Gastrocnemius medialis (tissue), 4 donors: ENCODE measurements around the gene CAMK2D. TPM values are rescaled to one million over a fixed set of nuclear protein-coding genes. Genes with fewer than 3 reads are reported as not detected.

Source experiments
- ATAC-seq, 2 donors: fragments of 150-250 bp; one replicate each; pipeline ENCODE4 v1.9.1; 2016
- DNase-seq, 2 donors: peaks; one replicate each; pipeline ENCODE4 v3.0.0-alpha.2; 2019
- H3K27ac ChIP-seq, 4 donors: fragments of 200-600 bp; sonication (generic); 1 replicate in 1 of 4; 2 replicates in 3 of 4; pipeline ENCODE4 v1.5.1; 2016 to 2018; ENCODE audit warnings: mild to moderate bottlenecking in 2 of 4, moderate library complexity in 1 of 4
- H3K27me3 ChIP-seq, 3 donors: fragments of 200-600 bp; sonication (generic) in 2 of 3; 1 replicate in 1 of 3; 2 replicates in 2 of 3; pipeline versions ENCODE4 v1.5.1 to v1.6.0; 2016 to 2019; ENCODE audit warnings: mild to moderate bottlenecking in 1 of 3, moderate library complexity in 1 of 3
- H3K36me3 ChIP-seq, 2 donors: fragments of 200-600 bp; sonication (generic) in 1 of 2; one replicate each; pipeline ENCODE4 v1.5.1; 2017 to 2018
- H3K4me1 ChIP-seq, 2 donors: fragments of 200-600 bp; sonication (generic) in 1 of 2; one replicate each; pipeline ENCODE4 v1.5.1; 2016 to 2017; ENCODE audit warnings: mild to moderate bottlenecking in 2 of 2
- H3K4me3 ChIP-seq, 4 donors: fragments of 200-600 bp; sonication (generic) in 3 of 4; 1 replicate in 1 of 4; 2 replicates in 3 of 4; pipeline ENCODE4 v1.5.1; 2016 to 2019; ENCODE audit warnings: mild to moderate bottlenecking in 2 of 4
- H3K9me3 ChIP-seq, 3 donors: fragments of 200-600 bp; sonication (generic) in 2 of 3; 1 replicate in 1 of 3; 2 replicates in 2 of 3; pipeline ENCODE4 v1.5.1; 2016 to 2019
- POLR2A ChIP-seq, 2 donors: fragments of 450-650 bp; IDR thresholded peaks; one replicate each; pipeline ENCODE4 v1.6.1; 2017; ENCODE audit warnings: antibody characterized with exemption in 2 of 2, mild to moderate bottlenecking in 2 of 2, moderate library complexity in 2 of 2
- in situ Hi-C, 4 donors: fragments of 200-750 bp; cut with MboI; loops; one replicate each; pipeline versions ENCODE4 v1.15.0 to v1.8.0; 2017; ENCODE audit warnings: low sequenced_read_pairs in 4 of 4
- intact Hi-C: fragments of 100-400 bp; cut with DNase I; formaldehyde crosslinking; loops from one replicate; pipeline ENCODE4 v1.15.1; 2023; ENCODE audit warnings: low total_unique reads
- total RNA-seq, 4 donors: library from RNA; depleted of rRNA; stranded (reverse); fragments of >200 nt; gene quantifications; one replicate each; pipeline versions ENCODE4 v1.1.0 to v1.2.3, GENCODE V29; 2016
- TF ChIP-seq, protein P1 (sequence below), 5 experiments: fragments of 450-650 bp in 3 of 5; fragments of 200-600 bp in 2 of 5; sonication (generic) in 2 of 5; IDR thresholded peaks in 4 of 5; conservative IDR thresholded peaks in 1 of 5; 1 replicate in 4 of 5; 2 replicates in 1 of 5; pipeline ENCODE4 v1.5.1; 2016 to 2019; ENCODE audit warnings: antibody characterized with exemption in 5 of 5, mild to moderate bottlenecking in 3 of 5, moderate library complexity in 3 of 5

Gene CAMK2D
- total RNA-seq, 4 donors from 2014 or later, result 73.2 to 149 (median 119) TPM

DNA sequence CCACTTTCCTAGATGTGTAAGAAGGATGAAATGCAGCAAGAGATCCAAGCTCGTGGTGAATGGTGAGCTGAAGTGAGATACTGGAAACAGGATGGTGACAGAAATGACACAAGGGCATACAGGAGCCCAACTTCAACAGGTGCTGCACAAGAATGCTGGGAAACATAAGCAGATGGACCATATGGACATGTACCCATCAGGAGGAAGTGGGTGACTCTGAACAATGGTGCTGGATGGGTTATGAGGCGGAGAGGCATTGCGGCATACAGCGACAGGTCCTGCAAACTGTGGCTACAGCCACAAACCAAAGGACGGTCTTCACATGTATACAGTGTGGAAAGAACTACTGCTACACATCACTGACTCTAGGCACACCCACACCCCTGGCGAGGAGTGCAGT is 265.7 kb downstream of the CAMK2D start:
- in situ Hi-C loops (no loop called here), intact Hi-C loops (no loop called here)
- no peaks in the 10 kb centered on the region for H3K9me3 ChIP-seq
- H3K27ac ChIP-seq, result no peak overlapping the region
- TF ChIP-seq, protein P1, sequence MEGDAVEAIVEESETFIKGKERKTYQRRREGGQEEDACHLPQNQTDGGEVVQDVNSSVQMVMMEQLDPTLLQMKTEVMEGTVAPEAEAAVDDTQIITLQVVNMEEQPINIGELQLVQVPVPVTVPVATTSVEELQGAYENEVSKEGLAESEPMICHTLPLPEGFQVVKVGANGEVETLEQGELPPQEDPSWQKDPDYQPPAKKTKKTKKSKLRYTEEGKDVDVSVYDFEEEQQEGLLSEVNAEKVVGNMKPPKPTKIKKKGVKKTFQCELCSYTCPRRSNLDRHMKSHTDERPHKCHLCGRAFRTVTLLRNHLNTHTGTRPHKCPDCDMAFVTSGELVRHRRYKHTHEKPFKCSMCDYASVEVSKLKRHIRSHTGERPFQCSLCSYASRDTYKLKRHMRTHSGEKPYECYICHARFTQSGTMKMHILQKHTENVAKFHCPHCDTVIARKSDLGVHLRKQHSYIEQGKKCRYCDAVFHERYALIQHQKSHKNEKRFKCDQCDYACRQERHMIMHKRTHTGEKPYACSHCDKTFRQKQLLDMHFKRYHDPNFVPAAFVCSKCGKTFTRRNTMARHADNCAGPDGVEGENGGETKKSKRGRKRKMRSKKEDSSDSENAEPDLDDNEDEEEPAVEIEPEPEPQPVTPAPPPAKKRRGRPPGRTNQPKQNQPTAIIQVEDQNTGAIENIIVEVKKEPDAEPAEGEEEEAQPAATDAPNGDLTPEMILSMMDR (IDR thresholded peaks at IDR 0.05 in 4 of 5, conservative IDR thresholded peaks at IDR 0.05 in 1 of 5), result no peak
- TF ChIP-seq POLR2A (IDR thresholded peaks at IDR 0.05), result no peak
- no peak for DNase-seq
- ATAC-seq, result no peak
- peaks cover 0 to 40% of the 10 kb centered on the region in 2 donors for H3K36me3 ChIP-seq
- peaks cover 3 to 12% of the 10 kb centered on the region in 2 donors for H3K4me1 ChIP-seq
- H3K4me3 ChIP-seq, result no peak overlapping the region
- no peaks in the 10 kb centered on the region for H3K27me3 ChIP-seq

DNA sequence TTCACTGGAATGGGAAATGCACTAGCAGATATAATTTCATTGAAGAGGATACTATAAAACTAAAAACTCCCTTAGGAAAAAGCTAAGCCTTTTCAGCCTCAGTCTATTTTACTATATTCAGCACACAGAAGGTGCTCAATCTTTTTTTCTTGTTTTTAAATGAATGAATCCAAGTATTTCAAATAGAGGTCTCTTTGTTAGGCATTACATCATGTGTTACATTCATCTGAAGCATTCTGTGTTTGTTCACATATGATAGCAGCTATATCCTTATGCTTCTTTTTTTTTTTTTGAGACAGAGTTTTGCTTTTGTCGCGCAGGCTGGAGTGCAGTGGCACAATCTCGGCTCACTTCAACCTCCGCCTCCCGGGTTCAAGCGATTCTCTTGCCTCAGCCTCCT is 278.4 kb downstream of the CAMK2D start:
- TF ChIP-seq POLR2A (IDR thresholded peaks at IDR 0.05), result no peak
- TF ChIP-seq, protein P1 (IDR thresholded peaks at IDR 0.05 in 4 of 5, conservative IDR thresholded peaks at IDR 0.05 in 1 of 5), result no peak
- H3K4me3 ChIP-seq, result no peak overlapping the region
- H3K36me3 ChIP-seq, result no peaks in the 10 kb centered on the region
- in situ Hi-C loops (no loop called here), intact Hi-C loops (no loop called here)
- DNase-seq, result no peak
- H3K4me1 ChIP-seq, result peaks cover 17 to 37% of the 10 kb centered on the region in 2 donors
- H3K27ac ChIP-seq, result peak overlapping the region; percentile 86 to 89 (median 88)
- H3K27me3 ChIP-seq, result no peaks in the 10 kb centered on the region
- no peaks in the 10 kb centered on the region for H3K9me3 ChIP-seq
- ATAC-seq, result no peak

DNA sequence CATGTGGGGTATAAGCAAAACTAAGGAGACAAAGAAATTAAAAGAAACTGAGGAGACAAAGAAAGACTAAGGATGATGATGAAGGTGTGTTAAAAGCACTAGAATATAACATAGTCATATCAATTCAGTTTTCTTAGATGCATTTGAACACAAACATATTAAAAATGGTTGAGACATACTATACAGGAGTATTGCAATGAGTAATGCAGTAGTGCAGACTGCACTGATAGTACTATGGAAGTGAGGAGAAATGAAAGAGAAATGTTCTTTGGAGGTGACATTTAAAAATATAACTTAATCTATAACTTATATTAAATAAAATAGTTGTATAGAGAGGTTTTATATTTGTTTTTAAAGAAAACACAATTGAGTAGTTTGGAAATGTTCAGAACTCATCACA is 279.2 kb downstream of the CAMK2D start:
- ATAC-seq, result peak; percentile 47 to 63
- in situ Hi-C loops (no loop called here), intact Hi-C loops (no loop called here)
- Histone ChIP-seq H3K4me1 (peaks cover 17 to 32% of the 10 kb centered on the region in 2 donors), H3K4me3 (no peak overlapping the region), H3K9me3 (no peaks in the 10 kb centered on the region), H3K36me3 (peaks cover 0 to 6% of the 10 kb centered on the region in 2 donors), H3K27ac (peak overlapping the region; percentile 86 to 89 (median 88)), H3K27me3 (no peaks in the 10 kb centered on the region)
- TF ChIP-seq, protein P1 (IDR thresholded peaks at IDR 0.05 in 4 of 5, conservative IDR thresholded peaks at IDR 0.05 in 1 of 5), result no peak
- no peak for TF ChIP-seq POLR2A (IDR thresholded peaks at IDR 0.05)
- no peak for DNase-seq

DNA sequence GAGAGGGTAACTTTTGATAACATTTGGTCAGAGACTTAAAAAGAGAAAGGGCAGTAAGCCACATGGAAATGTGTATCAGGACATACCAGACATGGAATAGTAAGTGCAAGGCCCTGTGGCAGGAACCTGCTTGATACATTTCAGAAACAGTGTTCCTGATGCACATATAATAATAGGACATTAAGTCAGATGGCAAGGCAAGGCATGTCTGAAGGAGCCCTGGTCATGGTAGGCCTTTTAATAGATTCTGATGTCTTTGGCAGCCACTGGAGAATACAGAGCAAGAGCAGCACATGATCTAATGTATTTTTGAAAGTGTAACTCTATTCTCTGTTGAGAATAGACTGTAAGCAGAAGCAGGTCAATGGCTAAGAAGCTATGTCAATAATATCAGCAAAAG is 279.7 kb downstream of the CAMK2D start:
- in situ Hi-C loops, result no loop called here
- intact Hi-C loops, result no loop called here
- peak overlapping the region; percentile 86 to 89 (median 88) for H3K27ac ChIP-seq

More for the DNA sequence above, 279.7 kb downstream of the CAMK2D start:
- H3K27me3 ChIP-seq, result no peaks in the 10 kb centered on the region
- H3K4me3 ChIP-seq, result no peak overlapping the region
- DNase-seq, result peak; percentile 74 to 82
- ATAC-seq, result peak; percentile 99
- H3K36me3 ChIP-seq, result peaks cover 0 to 11% of the 10 kb centered on the region in 2 donors
- peaks cover 17 to 32% of the 10 kb centered on the region in 2 donors for H3K4me1 ChIP-seq
- peaks cover 0 to 3% (median 0%) of the 10 kb centered on the region in 3 donors for H3K9me3 ChIP-seq
- TF ChIP-seq POLR2A (IDR thresholded peaks at IDR 0.05), result peak in 1 of 2 donors; percentile 47
- TF ChIP-seq, protein P1 (IDR thresholded peaks at IDR 0.05 in 4 of 5, conservative IDR thresholded peaks at IDR 0.05 in 1 of 5), result no peak
